OCI-M1 (cell line): ENCODE measurements around the gene SERAC1.
A peak's percentile ranks its signal among the peaks of the same experiment; 100 is the strongest.
"Not testable (repeated sequence)": the region's sequence is repeated elsewhere in the genome, so short reads cannot be mapped to it uniquely, and the experiment has no call there.

ENCODE experiments used
- DNase-seq: peaks from one replicate; lab custom pipeline; 2025; lab: John Stamatoyannopoulos, UW

Gene SERAC1

DNA sequence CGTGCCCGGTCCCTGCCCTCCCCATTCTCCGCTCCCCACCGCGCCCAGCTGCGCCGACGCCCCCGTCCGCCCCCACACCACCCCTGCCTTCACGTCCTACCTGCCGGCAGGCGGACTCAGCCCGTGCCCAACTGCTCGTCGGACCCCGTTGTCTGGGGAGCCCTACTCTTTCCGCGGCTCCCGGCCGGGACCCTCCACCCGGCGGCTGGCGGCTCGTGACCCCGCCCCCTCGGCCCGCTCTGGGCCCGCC is at the start of gene SERAC1:
TSS of gene SERAC1 (minus strand) at position 223 of the 250 bp plus-strand sequence. CDS start 9,899 bp downstream, outside the sequence.
- DNase-seq = no peak

DNA sequence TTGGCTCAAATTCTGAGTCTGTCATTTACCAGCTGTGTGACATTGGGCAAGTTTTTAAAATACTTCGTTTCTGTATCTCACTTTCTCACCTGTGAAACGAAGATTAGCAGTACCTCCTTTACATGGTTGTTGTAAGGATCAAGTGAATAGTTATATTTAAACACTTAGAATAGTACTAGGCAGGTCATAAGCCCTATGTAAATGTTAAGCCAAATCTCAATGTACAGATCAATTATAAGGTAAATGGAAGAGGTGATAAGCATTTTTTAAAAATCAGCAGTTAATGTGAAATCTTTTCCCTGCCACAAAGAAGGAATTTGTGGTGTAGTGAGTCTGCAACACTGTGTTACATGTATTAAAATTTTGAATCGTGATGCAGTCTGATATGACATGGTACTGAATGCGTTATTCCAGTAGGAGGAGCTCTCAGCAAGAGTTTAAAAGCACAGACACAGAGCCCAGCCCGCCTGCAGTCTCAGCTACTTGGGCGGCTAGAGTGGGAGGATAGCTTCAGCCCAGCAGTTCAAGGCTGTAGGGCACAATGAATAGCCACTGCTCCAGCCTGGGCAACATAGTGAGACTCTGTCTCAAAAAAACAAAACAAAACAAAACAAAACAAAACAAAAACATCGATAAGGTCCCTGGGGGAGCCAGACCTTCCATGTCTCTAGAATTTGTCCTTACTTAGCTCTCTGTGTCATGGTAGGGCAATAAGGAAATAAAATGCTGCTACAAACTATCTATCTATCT is 46.0 kb upstream of the SERAC1 start:
- peak; percentile 94 for DNase-seq

DNA sequence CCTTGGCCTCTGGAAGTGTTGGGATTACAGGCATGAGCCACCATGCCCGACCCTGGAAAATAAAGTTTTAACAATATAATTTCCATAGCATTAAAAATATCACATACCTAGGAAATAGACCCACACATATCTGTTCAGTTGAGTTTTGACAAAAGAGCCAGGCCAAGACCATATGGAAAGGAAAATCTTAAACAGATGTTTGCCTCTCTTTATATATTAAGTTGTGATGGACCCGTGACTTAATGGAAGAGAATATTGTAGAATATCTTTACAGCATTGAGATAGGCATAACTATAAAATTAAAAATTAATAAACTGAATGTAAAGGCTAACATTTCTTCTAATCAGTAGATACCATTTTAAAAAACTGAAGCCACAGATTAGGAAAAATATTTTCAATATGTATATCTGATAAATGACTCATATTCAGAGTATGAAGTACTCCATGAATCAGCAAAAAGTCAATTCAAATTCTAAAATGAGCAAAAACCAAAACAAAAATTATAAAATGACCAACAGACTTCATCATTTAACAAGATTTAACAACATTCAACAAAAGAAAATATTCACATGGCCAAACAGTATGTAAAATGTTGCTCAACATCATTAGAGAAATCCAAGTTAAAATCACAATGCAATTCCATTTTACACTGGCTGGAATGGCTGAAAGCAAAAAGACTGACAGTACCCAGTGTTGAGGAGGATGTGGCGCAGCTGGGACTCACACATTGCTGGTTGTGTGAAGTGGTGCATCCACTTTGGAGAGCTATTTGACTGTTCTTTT is 43.4 kb upstream of the SERAC1 start:
- DNase-seq = peak; percentile 21

DNA sequence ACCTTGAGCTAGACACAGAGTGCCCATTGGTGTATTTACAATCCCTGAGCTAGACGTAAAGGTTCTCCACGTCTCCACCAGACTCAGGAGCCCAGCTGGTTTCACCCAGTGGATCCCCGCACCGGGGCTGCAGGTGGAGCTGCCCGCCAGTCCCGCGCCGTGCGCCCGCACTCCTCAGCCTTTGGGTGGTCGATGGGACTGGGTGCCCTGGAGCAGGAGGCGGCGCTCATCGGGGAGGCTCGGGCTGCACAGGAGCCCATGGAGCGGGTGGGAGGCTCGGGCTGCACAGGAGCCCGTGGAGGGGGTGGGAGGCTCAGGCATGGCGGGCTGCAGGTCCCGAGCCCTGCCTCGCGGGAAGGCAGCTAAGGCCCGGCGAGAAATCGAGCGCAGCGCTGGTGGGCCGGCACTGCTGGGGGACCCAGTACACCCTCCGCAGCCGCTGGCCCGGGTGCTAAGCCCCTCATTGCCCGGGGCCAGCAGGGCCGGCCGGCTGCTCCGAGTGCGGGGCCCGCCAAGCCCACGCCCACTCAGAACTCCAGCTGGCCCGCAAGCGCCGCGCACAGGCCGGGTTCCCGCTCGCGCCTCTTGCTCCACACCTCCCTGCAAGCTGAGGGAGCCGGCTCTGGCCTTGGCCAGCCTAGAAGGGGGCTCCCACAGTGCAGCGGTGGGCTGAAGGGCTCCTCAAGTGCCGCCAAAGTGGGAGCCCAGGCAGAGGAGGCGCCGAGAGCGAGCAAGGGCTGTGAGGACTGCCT is 41.7 kb upstream of the SERAC1 start:
- DNase-seq = not testable (repeated sequence)

DNA sequence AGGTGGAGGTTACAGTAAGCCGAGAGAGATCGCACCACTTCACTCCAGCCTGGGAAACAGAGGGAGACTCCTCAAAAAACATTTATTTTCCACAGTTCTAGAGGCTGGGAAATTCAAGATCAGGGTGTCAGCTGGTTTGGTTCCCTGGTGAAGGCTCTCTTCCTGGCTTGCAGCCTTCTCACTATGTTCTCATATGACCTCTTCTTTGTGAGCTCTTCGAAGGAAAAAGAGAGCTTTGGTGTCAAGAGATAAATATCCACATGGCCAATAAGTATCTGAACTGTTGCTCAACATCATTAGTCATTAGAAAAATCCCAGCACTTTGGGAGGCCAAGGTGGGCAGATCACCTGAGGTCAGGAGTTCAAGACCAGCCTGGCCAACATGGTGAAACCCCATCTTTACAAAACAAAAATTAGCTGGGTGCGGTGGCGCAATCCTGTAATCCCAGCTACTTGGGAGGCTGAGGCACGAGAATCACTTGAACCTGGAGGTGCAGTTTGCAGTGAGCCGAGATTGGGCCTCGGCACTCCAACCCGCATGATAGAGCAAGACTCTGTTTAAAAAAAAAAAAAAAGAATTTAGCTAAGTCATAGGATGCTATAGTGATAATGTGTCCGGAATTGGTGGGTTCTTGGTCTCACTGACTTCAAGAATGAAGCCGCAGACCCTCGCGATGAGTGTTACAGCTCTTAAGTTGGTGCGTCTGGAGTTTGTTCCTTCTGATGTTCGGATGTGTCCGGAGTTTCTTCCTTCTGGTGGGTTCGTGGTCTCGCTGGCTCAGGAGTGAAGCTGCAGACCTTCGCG is 40.4 kb upstream of the SERAC1 start:
- not testable (repeated sequence) for DNase-seq

DNA sequence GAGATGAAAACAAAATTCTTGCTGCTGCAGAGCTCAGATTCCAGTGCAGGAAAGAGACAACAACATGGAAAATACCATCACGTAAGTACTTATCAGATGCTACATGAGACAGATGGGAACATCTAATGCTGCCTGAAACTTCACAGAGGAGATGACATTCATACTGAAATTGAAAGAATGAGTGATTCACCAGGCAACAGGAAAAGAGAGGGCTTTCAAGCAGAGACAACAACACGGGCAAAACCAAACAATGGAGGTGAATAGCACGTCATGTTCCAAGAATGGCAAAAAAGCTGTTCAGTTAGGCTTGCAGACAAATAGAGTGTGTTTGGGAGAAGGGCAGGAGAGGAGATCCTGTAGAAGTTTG is 39.3 kb upstream of the SERAC1 start:
- DNase-seq = no peak

DNA sequence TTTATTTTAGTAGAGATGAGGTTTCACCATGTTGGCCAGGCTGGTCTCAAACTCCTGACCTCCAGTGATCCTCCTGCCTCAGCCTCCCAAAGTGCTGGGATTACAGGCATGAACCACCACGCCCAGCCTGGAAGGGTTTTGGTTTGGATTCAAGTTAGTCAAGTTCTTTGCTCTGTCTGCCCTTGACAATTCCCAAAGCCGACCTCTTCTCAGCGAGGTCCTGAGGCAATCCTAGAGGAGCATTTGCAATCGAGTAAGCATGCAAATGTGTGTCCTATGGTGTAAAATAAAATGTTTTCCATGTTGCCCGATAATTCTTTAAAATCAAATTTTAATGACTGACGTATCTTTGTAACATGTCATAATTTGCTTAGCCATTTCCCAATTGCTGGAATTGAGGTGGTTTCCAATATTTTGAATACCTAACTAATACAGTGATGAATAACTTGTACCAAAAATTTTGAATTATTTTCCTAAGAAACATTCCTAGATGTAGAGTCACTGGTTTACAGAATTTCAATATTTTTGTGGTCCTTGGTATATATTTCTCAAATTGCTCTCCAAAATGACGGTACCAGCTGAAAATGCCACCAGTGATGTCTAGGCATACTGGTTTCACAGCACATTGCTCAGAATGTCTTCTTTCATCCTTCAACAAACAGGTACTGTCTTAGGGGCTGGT is 38.8 kb upstream of the SERAC1 start:
- DNase-seq = no peak

DNA sequence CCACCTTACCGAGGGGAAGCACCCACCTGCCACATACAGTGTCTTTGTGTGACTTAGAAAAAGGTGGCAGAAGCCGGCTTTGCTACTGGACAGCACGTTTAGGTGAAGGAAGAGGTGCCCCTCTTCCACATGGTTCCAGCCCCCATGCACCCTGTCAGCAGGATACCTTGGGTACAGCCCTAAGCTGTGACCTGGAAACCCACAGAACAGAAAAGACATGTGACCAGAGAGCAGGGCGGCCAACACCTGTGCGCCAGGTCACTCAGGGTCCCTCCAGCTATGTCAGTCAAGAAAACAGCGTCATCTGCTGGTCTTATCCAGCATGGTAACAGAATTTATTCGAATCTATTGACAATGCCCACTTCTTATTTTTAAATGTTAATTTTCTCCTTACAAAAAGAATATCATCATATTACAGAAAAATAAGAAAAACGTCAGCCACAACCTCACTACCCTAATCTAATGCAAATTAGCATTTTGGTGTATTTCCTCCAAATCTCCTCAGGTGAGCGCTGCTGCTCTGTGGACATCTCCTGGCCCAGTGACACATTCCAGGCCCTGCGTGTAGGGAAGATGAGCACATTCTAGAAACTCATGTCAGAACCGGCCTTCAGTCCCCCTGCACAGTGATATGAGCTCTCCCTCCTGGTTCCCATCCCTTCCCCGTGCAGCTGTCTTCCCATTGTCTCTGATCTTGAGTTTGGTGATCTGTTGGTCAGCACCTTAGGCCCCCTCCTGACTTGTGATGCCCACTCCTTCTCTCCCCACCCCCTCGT is 37.3 kb upstream of the SERAC1 start:
- DNase-seq = peak; percentile 37

DNA sequence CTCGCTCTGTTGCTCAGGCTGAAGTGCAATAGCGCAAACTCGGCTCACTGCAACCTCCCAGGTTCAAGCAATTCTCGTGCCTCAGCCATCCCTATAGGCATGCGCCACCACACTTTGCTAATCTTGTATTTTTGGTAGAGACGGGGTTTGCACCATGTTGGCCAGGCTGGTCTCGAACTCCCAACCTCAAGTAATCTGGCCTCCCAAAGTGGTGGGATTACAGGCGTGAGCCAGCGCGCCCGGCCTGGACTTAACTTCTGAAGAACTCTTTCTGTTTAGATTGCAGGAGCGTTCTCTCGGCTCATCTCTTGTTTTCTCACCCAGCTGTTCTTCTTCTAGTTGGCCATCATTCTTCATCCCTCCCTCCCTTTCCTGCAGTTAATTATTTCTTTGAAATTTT is 30.4 kb upstream of the SERAC1 start:
- no peak for DNase-seq

DNA sequence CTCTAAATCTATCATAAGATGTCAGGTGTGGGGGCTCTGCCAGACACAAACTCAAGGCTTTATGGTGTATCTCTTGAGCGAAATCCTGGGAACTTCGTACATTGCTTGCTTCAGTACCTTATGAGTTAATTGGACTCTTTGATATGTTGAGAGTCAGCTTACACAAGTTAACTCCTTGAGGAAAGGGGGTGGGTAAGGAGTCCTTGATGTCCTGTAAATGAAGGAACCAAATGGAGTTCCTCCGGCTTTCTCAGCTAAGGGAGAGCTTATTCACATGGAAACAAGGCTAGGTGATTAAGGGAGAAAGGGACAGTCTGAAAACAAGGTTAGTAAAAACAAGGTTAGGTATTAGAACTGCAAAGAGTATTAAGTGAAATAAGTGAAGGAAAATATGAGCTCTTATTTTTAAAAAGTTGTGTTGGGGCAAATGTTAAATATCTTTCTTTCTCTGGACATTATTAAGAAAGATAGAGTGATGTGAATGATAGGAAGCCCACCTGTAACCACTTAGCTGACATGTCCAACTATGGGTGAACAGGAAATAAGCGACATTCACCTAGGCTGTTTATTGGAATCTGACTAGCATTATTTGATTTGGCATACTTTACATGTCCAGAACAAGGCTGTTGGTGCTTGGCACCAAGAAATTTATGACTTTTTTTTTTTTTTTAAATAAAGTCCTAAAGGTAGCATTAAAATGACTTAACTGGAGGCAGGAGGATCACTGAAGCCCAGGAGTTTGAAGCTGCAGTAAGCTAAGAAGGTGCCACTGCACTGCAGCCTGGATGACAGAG is 26.6 kb upstream of the SERAC1 start:
- no peak for DNase-seq

DNA sequence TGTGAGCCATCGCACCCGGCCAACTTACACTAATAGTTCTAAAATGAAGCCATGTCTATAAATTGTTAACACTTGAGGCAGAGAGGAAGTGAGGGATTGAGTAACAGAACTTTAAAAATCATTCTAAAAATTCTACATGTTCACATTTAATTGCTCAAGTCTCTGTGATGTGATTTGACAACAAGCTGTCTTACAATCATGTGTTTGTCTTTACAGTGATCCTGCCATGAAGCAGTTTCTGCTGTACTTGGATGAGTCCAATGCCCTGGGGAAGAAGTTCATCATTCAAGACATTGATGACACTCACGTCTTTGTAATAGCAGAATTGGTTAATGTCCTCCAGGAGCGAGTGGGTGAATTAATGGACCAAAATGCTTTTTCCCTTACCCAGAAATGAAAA is 23.7 kb upstream of the SERAC1 start:
- DNase-seq = no peak

DNA sequence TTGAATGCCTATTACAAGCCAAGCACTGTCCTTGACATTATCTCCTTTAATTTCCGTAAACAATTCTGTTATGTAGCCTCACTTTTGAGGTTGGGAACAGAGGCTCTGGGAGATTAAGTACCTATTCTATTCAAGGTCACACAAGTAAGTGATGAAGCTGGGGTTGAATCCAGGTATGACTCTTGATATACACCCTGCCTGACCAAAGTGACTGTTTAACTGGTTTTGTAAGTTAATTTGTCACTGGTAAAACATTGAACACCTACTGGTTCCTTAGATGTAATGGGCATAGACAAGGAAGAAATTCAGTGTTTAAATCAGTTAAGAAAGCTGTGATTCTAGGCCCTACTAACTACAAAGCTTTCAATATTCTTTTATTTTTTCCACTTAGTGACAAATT is 23.0 kb upstream of the SERAC1 start:
- DNase-seq = no peak

DNA sequence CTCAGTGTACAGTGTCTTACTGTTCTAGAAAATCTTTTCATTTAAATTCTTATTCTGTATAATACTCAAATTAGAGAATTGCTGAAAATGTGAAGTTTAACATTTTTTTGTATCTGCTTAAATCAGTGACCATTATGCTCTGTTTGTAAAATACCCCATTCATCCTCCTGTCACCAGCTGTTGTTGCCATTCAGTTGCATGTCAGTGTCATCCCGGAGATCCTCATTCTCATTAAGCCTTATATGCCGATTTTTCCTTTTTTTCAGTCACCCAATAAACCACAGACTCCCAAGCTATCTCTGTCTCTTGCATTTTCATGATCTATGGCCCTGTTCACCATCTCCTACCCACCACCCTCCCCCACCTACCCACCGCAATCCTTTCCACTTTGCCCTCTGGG is 20.5 kb upstream of the SERAC1 start:
- no peak for DNase-seq

DNA sequence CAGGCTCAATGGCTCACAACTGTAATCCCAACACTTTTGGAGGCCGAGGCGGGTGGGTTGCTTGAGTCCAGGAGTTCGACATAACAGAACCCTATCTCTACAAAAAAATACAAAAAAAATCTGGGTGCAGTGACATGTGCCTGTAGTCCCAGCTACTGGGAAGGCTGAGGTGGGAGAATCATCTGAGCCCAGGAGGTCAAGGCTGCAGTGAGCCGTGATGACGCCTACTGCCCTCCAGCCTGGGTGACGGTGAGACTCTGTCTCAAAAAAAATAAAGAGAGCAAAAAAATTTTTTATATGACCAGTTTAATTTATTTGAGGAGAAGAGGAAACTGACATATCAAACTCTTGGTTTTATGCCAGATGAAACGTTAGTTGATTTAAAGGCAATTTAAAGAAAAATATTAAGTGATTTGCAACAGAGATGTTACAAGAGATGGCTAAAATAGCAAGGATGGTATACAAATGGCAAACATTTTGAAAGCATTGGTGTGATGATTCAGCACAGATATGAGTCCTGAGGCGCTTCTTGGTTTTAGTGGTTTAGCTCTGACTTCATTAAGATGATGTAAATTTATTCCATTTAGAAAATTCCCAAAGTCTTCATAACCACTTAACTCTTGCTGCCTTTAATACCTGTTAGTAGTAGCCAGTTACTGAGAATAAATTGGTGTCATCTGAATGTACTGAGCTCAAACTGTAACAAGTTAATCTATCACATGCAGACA is 17.8 kb upstream of the SERAC1 start:
- DNase-seq = peak; percentile 34

DNA sequence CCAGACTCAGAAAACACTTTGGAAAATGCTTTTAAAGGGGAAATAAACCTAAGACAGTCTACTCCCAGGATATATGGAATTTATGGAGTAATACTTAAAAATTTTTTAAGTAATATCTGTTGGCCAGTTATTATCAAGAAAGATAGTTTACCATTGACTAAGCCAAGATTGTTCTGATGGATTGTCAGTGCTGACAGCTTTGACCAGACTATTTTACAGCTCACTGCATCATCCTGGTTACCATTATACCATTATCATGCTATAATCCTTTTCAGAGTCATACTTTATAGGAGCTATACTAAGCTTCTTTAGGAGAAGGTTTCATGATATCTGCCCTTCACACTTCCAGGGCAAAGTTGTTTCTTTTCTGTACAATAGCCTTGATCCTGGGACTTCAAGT is 16.5 kb upstream of the SERAC1 start:
- no peak for DNase-seq

DNA sequence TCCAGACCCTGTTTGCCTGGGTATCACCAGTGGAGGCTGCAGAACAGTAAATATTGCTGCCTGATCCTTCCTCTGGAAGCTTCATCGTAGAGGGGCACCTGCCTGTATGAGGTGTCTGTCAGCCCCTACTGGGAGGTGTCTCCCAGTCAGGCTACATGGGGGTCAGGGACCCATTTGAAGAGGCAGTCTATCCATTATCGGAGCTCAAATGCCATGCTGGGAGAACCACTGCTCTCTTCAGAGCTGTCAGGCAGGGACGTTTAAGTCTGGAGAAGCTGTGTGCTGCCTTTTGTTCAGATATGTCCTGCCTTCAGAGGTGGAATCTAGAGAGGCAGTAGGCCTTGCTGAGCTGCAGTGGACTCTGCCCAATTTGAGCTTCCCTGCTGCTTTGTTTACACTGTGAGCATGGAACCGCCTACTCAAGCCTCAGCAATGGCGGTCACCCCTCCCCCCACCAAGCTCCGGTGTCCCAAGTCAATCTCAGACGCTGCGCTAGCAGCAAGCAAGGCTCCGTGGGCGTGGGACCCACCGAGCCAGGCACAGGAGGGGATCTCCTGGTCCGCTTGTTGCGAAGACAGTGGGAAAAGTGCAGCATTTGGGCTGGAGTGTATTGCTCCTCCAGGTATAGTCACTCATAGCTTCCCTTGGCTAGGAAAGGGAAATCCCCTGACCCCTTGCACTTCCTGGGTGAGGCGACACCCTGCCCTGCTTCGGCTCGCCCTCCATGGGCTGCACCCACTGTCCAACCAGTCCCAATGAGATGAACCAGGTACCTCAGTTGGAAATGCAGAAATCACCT is 15.3 kb upstream of the SERAC1 start:
- DNase-seq = not testable (repeated sequence)

DNA sequence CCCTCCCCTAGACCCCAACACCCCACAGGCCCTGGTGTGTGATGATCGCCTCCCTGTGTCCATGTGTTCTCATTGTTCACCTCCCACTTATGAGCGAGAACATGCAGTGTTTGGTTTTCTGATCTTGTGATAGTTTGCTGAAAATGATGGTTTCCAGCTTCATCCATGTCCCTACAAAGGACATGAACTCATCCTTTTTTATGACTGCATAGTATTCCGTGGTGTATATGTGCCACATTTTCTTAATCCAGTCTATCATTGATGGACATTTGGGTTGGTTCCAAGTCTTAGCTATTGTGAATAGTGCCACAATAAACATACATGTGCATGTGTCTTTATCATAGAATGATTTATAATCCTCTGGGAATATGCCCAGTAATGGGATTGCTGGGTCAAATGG is 9.7 kb upstream of the SERAC1 start:
- not testable (repeated sequence) for DNase-seq

DNA sequence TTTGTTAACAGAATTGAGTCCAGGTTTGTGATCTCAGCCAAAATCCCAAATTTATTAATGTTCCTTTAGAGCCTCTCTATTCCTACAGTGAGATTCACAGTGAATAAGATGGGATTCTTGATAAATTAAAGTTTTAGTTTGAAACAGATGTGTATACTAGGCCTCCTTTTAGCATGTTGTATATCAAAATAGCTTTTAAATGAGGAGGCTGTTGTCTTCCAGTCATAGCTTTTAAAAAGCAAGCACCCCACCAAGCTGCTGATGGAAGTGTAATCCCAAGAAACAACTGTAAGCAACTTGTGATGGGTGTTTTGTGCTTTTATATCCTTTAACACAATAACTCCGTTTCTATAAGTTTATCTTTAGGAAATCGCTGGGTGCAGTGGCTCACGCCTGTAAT is 7.0 kb upstream of the SERAC1 start:
- no peak for DNase-seq

DNA sequence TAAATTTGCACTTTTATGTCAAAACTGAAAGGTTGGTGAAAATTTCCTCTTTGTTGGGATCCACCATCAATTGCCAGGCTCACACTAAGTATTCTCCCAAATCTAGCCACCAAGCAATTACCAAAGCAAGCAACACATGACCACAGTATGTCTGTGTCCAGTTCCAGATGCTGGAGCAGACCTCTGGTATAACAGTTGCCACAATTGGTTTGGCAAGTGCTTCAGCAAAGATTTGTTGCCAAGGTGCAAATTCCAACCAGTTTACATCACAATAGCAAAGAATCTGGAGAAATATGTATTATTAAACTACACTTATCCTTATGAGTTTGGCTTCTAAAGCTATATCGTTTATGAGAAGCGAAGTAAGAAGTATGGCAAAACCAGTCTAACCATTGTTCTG is 6.5 kb upstream of the SERAC1 start:
- no peak for DNase-seq
